Astrocyte of the spinal cord (primary cell): ENCODE measurements around the gene CEBPA.

Experiments
- DNase-seq: peaks from one replicate; pipeline ENCODE4 v3.0.0; 2011; ENCODE audit warnings: low read depth, low spot score
- H3K4me3 ChIP-seq: 2 replicates; pipeline ENCODE4 v1.5.1; 2011; ENCODE audit warnings: low read depth, mild to moderate bottlenecking, low read length, moderate library complexity
- in situ Hi-C: cut with HindIII; loops from 2 replicates; pipeline ENCODE4 v1.10.0; 2017; ENCODE audit warnings: low sequenced_read_pairs
- TF ChIP-seq, protein P1 (sequence below): IDR thresholded peaks from 2 replicates; pipeline ENCODE4 v1.5.1; 2012; ENCODE audit warnings: low read depth, mild to moderate bottlenecking, low read length, inconsistent platforms

Gene CEBPA

GRCh38 chr19:33257828-33258227, 44.5 kb downstream of the CEBPA start:
- in situ Hi-C loops = no loop called here
- TF ChIP-seq, protein P1, sequence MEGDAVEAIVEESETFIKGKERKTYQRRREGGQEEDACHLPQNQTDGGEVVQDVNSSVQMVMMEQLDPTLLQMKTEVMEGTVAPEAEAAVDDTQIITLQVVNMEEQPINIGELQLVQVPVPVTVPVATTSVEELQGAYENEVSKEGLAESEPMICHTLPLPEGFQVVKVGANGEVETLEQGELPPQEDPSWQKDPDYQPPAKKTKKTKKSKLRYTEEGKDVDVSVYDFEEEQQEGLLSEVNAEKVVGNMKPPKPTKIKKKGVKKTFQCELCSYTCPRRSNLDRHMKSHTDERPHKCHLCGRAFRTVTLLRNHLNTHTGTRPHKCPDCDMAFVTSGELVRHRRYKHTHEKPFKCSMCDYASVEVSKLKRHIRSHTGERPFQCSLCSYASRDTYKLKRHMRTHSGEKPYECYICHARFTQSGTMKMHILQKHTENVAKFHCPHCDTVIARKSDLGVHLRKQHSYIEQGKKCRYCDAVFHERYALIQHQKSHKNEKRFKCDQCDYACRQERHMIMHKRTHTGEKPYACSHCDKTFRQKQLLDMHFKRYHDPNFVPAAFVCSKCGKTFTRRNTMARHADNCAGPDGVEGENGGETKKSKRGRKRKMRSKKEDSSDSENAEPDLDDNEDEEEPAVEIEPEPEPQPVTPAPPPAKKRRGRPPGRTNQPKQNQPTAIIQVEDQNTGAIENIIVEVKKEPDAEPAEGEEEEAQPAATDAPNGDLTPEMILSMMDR = no peak
- no peak overlapping the region for H3K4me3 ChIP-seq
- no peak for DNase-seq

DNA sequence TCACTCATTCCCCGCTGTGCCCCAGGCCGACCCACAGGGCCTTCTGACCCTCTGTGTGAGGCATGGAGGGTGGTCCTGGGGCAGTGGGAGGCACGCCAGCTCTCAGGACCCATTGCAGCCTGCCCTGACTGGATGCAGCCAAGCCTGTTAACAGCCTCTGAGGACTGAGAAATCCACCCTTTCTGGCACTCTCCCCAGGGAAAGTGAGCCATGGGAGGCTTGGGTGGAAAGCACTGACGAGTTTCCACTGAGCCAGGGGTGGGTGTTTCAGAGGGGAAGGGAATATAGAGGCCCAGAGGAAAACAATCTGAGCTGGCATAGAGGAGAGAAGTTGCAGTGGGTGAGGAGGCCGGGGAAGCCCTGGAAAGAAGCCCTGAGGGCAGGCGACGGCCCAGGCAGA, 46.1 kb downstream of the CEBPA start:
- DNase-seq = no peak
- in situ Hi-C loops = no loop called here

DNA sequence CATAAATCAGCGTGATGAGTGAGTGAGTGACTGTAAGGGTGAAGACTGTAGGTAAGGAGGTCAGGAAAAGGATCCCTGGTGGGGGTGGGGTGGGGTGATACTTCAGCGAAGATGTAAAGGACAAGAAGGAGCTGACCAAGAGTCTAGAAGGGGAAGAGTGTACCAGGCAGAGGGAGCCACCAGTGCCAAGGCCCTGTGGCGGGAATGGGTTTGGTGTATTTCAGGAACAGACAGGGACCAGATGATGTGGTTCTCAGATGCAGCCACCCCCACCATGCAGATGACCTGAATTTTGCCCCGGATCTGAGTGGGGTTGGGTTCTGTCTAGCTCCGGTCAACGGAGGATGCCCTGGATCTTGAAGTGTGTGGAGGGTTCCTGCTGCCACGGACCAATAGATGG, 46.6 kb downstream of the CEBPA start:
- TF ChIP-seq, protein P1 = no peak
- no peak for DNase-seq
- in situ Hi-C loops = no loop called here
- H3K4me3 ChIP-seq = no peak overlapping the region

More for the DNA sequence above, 46.1 kb downstream of the CEBPA start:
- TF ChIP-seq, protein P1 = no peak
- no peak overlapping the region for H3K4me3 ChIP-seq

DNA sequence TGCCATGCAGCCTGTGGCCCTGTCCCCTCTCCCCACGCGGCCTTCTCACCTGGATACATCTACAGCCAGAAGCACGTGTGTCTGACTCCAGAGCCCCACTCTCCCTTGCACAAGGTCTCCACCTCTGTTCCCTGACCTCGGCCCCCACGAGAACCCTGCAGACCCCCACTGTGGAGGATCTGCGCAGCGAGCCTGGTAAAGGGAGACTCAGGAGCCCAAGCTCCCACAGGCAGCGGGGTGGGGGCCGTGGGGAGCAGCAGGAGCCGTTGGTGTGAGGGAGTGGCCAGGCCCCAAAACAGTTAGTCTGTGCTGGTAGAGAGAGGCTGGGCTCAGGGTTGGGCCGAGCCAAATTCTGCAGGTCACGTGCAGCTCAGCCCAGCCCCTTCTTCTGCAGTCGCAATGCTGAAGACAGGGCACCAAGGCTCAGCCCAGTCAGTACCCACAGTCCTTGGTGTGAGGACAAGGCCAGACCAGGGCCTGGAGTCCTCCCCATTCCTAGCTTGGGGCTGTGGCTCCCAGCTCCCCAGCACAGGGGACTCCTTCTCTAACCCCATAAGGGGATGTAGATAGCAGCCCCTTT, 48.0 kb downstream of the CEBPA start:
- no peak for DNase-seq
- no peak overlapping the region for H3K4me3 ChIP-seq
- TF ChIP-seq, protein P1 = no peak
- in situ Hi-C loops = no loop called here

- H3K4me3 ChIP-seq = no peak overlapping the region
- in situ Hi-C loops = no loop called here
- TF ChIP-seq, protein P1 = no peak
- DNase-seq = no peak
Measured at GRCh38 chr19:33252971-33253370, 49.4 kb downstream of the CEBPA start.

GRCh38 chr19:33252418-33252962, 49.8 kb downstream of the CEBPA start:
- in situ Hi-C loops = no loop called here
- H3K4me3 ChIP-seq = no peak overlapping the region
- TF ChIP-seq, protein P1 = no peak
- DNase-seq = no peak
